ENCODE results near the gene GLO1. TPM values are rescaled to one million over a fixed set of nuclear protein-coding genes. Genes with fewer than 3 reads are reported as not detected.

Gene GLO1
- total RNA-seq, 4 donors from 2014 or later, result 33.7 to 107 (median 64.7) TPM

GRCh38 chr6:38678178-38678760 is 24.7 kb downstream of the GLO1 start:
- no peak for TF ChIP-seq CTCF (IDR thresholded peaks at IDR 0.05; ENCODE audit: low read depth)

GRCh38 chr6:38676974-38677544 is 25.9 kb downstream of the GLO1 start:
- TF ChIP-seq CTCF (IDR thresholded peaks at IDR 0.05; ENCODE audit: low read depth), result no peak

GRCh38 chr6:38676236-38676973 is 26.5 kb downstream of the GLO1 start:
- TF ChIP-seq CTCF (IDR thresholded peaks at IDR 0.05; ENCODE audit: low read depth), result no peak

GRCh38 chr6:38673397-38674165 is 29.4 kb downstream of the GLO1 start:
- no peak for TF ChIP-seq CTCF (IDR thresholded peaks at IDR 0.05; ENCODE audit: low read depth)

- TF ChIP-seq CTCF (IDR thresholded peaks at IDR 0.05; ENCODE audit: low read depth), result no peak
Measured at GRCh38 chr6:38671885-38672467, 31.0 kb downstream of the GLO1 start.

GRCh38 chr6:38658418-38659167 is 44.4 kb downstream of the GLO1 start:
- no peak for TF ChIP-seq CTCF (IDR thresholded peaks at IDR 0.05; ENCODE audit: low read depth)
